Measurements from ENCODE around the gene DCN.

Gene DCN

DNA sequence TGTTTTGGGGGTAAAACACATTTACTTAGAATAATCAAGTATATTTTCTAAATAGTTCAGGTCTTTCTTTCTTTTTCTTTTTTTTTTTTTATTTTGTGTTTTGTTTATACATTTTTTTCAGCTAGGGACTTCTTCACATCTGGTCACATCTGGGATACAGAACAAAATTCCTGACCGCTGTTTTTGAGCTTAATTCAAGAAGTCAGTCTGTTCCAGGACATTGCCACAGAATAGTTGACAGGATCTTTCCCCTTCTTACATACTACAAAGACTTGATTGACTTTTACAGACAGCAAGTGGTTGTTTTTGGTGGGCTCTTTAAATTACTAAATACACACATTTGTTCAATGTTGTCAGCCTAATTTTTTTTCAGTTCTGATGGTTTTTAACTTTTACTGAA lies 41.8 kb upstream of the DCN start:
- Histone ChIP-seq H3K4me2 (ENCODE audit: low read length) (no peak overlapping the region), H3K4me1 (ENCODE audit: control insufficient read depth, low read length) (no peaks in the 10 kb centered on the region), H3F3A (ENCODE audit: control insufficient read depth, insufficient read depth) (no peaks in the 10 kb centered on the region), H3K4me3 (ENCODE audit: low read length) (no peak overlapping the region), H3K9me3 (ENCODE audit: control insufficient read depth, insufficient read depth, low read length) (no peaks in the 10 kb centered on the region; the same call in 1 of the 2 replicates), H3K9me2 (replicated peaks; ENCODE audit: control insufficient read depth, low read length) (no peaks in the 10 kb centered on the region), H4K20me1 (ENCODE audit: control insufficient read depth, insufficient read depth, low read depth, low read length) (no peaks in the 10 kb centered on the region), H3K79me2 (ENCODE audit: control insufficient read depth, low read length) (no peaks in the 10 kb centered on the region), H3K27me3 (ENCODE audit: control insufficient read depth, low read length) (no peaks in the 10 kb centered on the region), H3K27ac (ENCODE audit: low read depth, low read length) (no peak overlapping the region), H3K36me3 (ENCODE audit: control insufficient read depth, low read length) (no peaks in the 10 kb centered on the region)
- TF ChIP-seq, protein P1, sequence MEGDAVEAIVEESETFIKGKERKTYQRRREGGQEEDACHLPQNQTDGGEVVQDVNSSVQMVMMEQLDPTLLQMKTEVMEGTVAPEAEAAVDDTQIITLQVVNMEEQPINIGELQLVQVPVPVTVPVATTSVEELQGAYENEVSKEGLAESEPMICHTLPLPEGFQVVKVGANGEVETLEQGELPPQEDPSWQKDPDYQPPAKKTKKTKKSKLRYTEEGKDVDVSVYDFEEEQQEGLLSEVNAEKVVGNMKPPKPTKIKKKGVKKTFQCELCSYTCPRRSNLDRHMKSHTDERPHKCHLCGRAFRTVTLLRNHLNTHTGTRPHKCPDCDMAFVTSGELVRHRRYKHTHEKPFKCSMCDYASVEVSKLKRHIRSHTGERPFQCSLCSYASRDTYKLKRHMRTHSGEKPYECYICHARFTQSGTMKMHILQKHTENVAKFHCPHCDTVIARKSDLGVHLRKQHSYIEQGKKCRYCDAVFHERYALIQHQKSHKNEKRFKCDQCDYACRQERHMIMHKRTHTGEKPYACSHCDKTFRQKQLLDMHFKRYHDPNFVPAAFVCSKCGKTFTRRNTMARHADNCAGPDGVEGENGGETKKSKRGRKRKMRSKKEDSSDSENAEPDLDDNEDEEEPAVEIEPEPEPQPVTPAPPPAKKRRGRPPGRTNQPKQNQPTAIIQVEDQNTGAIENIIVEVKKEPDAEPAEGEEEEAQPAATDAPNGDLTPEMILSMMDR (IDR thresholded peaks at IDR 0.05; ENCODE audit: low read depth, low read length, poor library complexity, severe bottlenecking): no peak
- TF ChIP-seq EZH2phosphoT487 (IDR thresholded peaks at IDR 0.05; ENCODE audit: borderline replicate concordance, low read length): no peak

DNA sequence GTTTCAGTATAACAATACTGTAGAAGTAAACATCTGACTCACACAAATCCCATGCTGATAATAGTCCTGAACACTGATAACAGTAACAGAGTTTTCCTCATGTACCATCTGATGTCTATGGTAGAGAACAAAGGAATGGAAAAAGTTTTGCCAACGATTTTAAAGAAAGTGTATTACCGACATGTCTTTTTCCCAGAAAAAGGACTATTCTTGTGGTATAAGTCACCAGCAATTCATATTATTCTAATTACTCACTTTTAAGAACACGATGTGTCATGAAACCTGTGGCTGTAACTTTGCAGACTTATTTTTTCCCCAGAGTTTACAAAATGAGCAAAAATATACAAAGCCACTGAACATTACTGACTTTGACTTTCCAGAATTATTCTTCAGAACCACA lies 40.1 kb upstream of the DCN start:
- H3K4me3 ChIP-seq (ENCODE audit: low read length): no peak overlapping the region
- TF ChIP-seq, protein P1 (IDR thresholded peaks at IDR 0.05; ENCODE audit: low read depth, low read length, poor library complexity, severe bottlenecking): no peak
- no peak for TF ChIP-seq EZH2phosphoT487 (IDR thresholded peaks at IDR 0.05; ENCODE audit: borderline replicate concordance, low read length)
- H3K4me2 ChIP-seq (ENCODE audit: low read length): no peak overlapping the region
- H3F3A ChIP-seq (ENCODE audit: control insufficient read depth, insufficient read depth): no peaks in the 10 kb centered on the region
- H4K20me1 ChIP-seq (ENCODE audit: control insufficient read depth, insufficient read depth, low read depth, low read length): no peaks in the 10 kb centered on the region
- H3K27ac ChIP-seq (ENCODE audit: low read depth, low read length): no peak overlapping the region
- H3K79me2 ChIP-seq (ENCODE audit: control insufficient read depth, low read length): no peaks in the 10 kb centered on the region
- no peaks in the 10 kb centered on the region for H3K27me3 ChIP-seq (ENCODE audit: control insufficient read depth, low read length)
- H3K9me3 ChIP-seq (ENCODE audit: control insufficient read depth, insufficient read depth, low read length): no peaks in the 10 kb centered on the region; the same call in 1 of the 2 replicates
- no peaks in the 10 kb centered on the region for H3K36me3 ChIP-seq (ENCODE audit: control insufficient read depth, low read length)
- H3K9me2 ChIP-seq (replicated peaks; ENCODE audit: control insufficient read depth, low read length): no peaks in the 10 kb centered on the region; the same call in 1 of the 2 replicates
- H3K4me1 ChIP-seq (ENCODE audit: control insufficient read depth, low read length): no peaks in the 10 kb centered on the region

DNA sequence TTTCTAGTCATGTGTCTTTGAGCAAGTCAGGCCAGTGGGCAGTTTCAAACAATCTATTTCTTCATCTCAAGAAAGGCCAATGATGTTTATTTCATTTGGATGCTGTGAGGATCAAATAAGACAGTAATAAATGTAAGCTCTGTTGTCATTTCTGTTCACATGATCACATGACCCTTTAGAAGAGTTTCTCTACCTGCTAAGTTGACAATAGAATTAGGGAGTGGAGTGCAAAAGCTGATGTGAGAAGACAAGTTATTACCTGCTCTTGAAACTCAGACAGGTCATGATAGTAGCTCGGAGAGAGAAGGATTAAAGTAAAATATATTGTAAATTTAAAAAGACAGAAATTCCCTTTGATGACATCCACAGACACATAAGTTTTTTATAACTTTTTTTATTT lies 37.3 kb upstream of the DCN start:
- Histone ChIP-seq H3K4me1 (ENCODE audit: control insufficient read depth, low read length) (no peaks in the 10 kb centered on the region), H3K27me3 (ENCODE audit: control insufficient read depth, low read length) (no peaks in the 10 kb centered on the region), H3K79me2 (ENCODE audit: control insufficient read depth, low read length) (no peaks in the 10 kb centered on the region), H4K20me1 (ENCODE audit: control insufficient read depth, insufficient read depth, low read depth, low read length) (no peaks in the 10 kb centered on the region), H3K4me3 (ENCODE audit: low read length) (no peak overlapping the region), H3K9me2 (replicated peaks; ENCODE audit: control insufficient read depth, low read length) (no peaks in the 10 kb centered on the region; the same call in 1 of the 2 replicates), H3F3A (ENCODE audit: control insufficient read depth, insufficient read depth) (no peaks in the 10 kb centered on the region), H3K4me2 (ENCODE audit: low read length) (no peak overlapping the region), H3K27ac (ENCODE audit: low read depth, low read length) (no peak overlapping the region), H3K36me3 (ENCODE audit: control insufficient read depth, low read length) (no peaks in the 10 kb centered on the region), H3K9me3 (ENCODE audit: control insufficient read depth, insufficient read depth, low read length) (no peaks in the 10 kb centered on the region; the same call in 1 of the 2 replicates)
- TF ChIP-seq EZH2phosphoT487 (IDR thresholded peaks at IDR 0.05; ENCODE audit: borderline replicate concordance, low read length): no peak
- TF ChIP-seq, protein P1 (IDR thresholded peaks at IDR 0.05; ENCODE audit: low read depth, low read length, poor library complexity, severe bottlenecking): no peak

All from DOHH2 (cell line).